Activated gamma-delta T cell treated with anti-CD3 and anti-CD28 coated beads, Interleukin-2, amount 50 U/mL, for 16 hours (primary cell): ENCODE measurements around the gene KIF1A.
"Not testable (repeated sequence)": the region's sequence is repeated elsewhere in the genome, so short reads cannot be mapped to it uniquely, and the experiment has no call there.

ENCODE experiments used
- DNase-seq: peaks from one replicate; pipeline ENCODE4 v3.0.0-alpha.2; 2020; ENCODE audit warnings: low read depth

The KIF1A gene

GRCh38 chr2:240685771-240686371, 134.1 kb downstream of the KIF1A start:
- no peak for DNase-seq

- DNase-seq: not testable (repeated sequence)
Measured at GRCh38 chr2:240683980-240684728, 135.9 kb downstream of the KIF1A start.

- not testable (repeated sequence) for DNase-seq
Measured at GRCh38 chr2:240683329-240683979, 136.6 kb downstream of the KIF1A start.

GRCh38 chr2:240682431-240683224, 137.4 kb downstream of the KIF1A start, which contains the start of gene AQP12B:
TSS of gene AQP12B (minus strand) at chr2:240682885. CDS start at chr2:240682837, 48 bp downstream.
- not testable (repeated sequence) for DNase-seq

- not testable (repeated sequence) for DNase-seq
Measured at GRCh38 chr2:240680185-240680584, 139.8 kb downstream of the KIF1A start.

DNA sequence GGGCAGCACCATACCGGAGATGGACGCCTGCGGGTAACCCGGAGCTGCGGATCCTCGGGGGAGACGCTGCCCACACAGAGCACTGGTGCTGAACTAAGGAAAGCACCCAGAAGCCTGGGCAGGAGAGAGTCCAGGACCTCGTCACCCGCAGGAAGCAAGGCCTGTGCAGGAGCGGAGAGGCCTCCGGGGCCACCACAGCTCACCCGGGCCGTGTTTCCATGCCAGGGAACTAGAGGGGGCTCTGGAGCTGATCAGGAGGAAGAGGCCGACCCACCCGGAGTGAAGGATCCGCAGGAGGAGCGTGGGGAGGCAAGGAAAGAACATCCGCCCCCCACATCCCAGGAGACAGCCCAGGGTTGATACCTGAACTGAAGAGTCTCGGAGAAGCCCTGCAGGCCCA, 141.1 kb downstream of the KIF1A start:
- DNase-seq: not testable (repeated sequence)

GRCh38 chr2:240678043-240678442, 142.0 kb downstream of the KIF1A start:
- not testable (repeated sequence) for DNase-seq

- not testable (repeated sequence) for DNase-seq
Measured at GRCh38 chr2:240675345-240675744, 144.7 kb downstream of the KIF1A start.

GRCh38 chr2:240674461-240675184, 145.4 kb downstream of the KIF1A start:
- not testable (repeated sequence) for DNase-seq

DNA sequence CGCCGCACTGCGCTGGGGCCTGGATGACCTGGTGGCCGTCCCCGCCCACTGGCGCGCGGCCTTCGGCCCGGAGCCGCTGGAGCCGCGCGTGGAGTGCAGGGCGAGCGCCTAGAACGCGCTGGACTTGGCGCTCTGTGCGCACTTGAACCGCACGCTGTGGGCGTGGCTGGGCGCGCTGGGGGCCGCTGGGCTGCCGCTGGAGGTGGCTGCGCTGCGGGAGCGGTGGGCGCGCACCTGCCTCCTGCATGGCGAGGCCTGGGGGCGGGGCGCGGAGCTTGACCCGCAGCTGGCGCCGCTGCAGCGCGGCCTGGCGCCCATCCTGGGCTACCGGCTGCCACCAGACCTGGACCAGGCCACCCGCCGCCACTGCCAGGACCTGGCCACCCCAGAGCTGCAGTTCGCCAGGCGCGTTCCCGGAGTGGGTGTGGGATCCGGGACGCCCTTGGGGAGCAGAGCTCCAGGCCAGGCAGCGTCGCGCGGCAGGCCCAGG, 147.3 kb downstream of the KIF1A start:
- no peak for DNase-seq

GRCh38 chr2:240672076-240672700, 147.8 kb downstream of the KIF1A start:
- no peak for DNase-seq

- DNase-seq: no peak
Measured at GRCh38 chr2:240670950-240671349, 149.1 kb downstream of the KIF1A start.

- DNase-seq: no peak
Measured at GRCh38 chr2:240670402-240670801, 149.6 kb downstream of the KIF1A start.

GRCh38 chr2:240664622-240665021, 155.4 kb downstream of the KIF1A start:
- no peak for DNase-seq
